NB4 (cell line): Measurements from ENCODE around the gene SEC16A.

ENCODE experiments used
- CTCF ChIP-seq: IDR thresholded peaks from one replicate; pipeline ENCODE4 v1.5.1; 2012; ENCODE audit warnings: low read depth, low read length
- POLR2A ChIP-seq: IDR thresholded peaks from 2 replicates; pipeline ENCODE4 v1.6.1; 2011; ENCODE audit warnings: mild to moderate bottlenecking; ENCODE audit not compliant: insufficient read length; ENCODE audit errors: extremely low read depth

GRCh38 chr9:136395345-136396218, 87.3 kb downstream of the SEC16A start:
- TF ChIP-seq CTCF (no peak), POLR2A (no peak)
